ENCODE results near the gene ERVW-1.

ERVW-1 gene

GRCh38 chr7:92421676-92422435, 55.9 kb downstream of the ERVW-1 start:
- TF ChIP-seq CTCF (IDR thresholded peaks at IDR 0.05; ENCODE audit: insufficient read depth, missing control alignments): no peak
- DNase-seq (ENCODE audit: insufficient read length, low spot score): no peak
- FAIRE-seq: no peak

All from D721Med (cell line).